ENCODE measurements around the gene DRD3.

DNA sequence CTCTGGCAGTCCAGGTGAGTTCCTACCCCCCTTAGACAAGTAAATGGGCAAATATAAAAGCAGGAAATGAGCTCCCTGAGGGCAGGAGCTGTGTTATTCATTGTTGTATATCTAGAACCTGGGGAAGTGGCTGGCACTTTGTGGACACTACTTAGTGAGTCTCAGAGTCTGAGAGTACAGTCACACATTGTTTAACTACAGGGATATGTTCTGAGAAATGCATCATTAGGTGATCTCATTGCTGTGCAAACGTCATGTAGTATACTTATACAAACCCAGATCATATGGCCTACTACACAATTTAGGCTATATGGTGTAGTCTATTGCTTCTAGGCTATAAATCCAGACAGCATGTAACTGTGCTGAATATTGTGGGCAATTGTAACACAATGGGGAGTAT is 52.4 kb downstream of the DRD3 start:
- TF ChIP-seq JUN (CRISPR knock-in tag; IDR thresholded peaks at IDR 0.05) (no peak), TEAD4 (CRISPR knock-in tag; IDR thresholded peaks at IDR 0.05) (no peak), CTCF (IDR thresholded peaks at IDR 0.05) (no peak), NR2C2 (CRISPR knock-in tag; IDR thresholded peaks at IDR 0.05) (no peak)
- TF ChIP-seq, protein P1, sequence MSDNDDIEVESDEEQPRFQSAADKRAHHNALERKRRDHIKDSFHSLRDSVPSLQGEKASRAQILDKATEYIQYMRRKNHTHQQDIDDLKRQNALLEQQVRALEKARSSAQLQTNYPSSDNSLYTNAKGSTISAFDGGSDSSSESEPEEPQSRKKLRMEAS (CRISPR knock-in tag; IDR thresholded peaks at IDR 0.05): no peak
